Activated CD8-positive, alpha-beta memory T cell treated with anti-CD3 and anti-CD28 coated beads, Interleukin-2, amount 50 U/mL, for 1 hour (primary cell): ENCODE measurements around the gene MEX3C.

ENCODE experiments used
- DNase-seq: peaks from one replicate; pipeline ENCODE4 v3.0.0-alpha.2; 2020; ENCODE audit errors: extremely low read depth

Gene MEX3C

GRCh38 chr18:51191128-51191717 is 6.3 kb downstream of the MEX3C start:
- DNase-seq: no peak

GRCh38 chr18:51190000-51190399 is 7.5 kb downstream of the MEX3C start:
- DNase-seq: no peak

GRCh38 chr18:51188024-51188701 is 9.3 kb downstream of the MEX3C start:
- DNase-seq: no peak

GRCh38 chr18:51185075-51185474 is 12.4 kb downstream of the MEX3C start:
- no peak for DNase-seq

- no peak for DNase-seq
Observed at GRCh38 chr18:51184091-51184457, 13.4 kb downstream of the MEX3C start.

- no peak for DNase-seq
Observed at GRCh38 chr18:51183372-51184090, 13.9 kb downstream of the MEX3C start.

GRCh38 chr18:51182824-51183223 is 14.7 kb downstream of the MEX3C start:
- no peak for DNase-seq

- DNase-seq: no peak
Observed at GRCh38 chr18:51171625-51172259, 25.7 kb downstream of the MEX3C start.

GRCh38 chr18:51171223-51171622 is 26.3 kb downstream of the MEX3C start:
- no peak for DNase-seq

GRCh38 chr18:51170664-51171063 is 26.8 kb downstream of the MEX3C start:
- DNase-seq: no peak

GRCh38 chr18:51169731-51170130 is 27.8 kb downstream of the MEX3C start:
- no peak for DNase-seq

GRCh38 chr18:51168960-51169662 is 28.4 kb downstream of the MEX3C start:
- no peak for DNase-seq

- DNase-seq: no peak
Observed at GRCh38 chr18:51168026-51168742, 29.3 kb downstream of the MEX3C start.

GRCh38 chr18:51165296-51165695 is 32.2 kb downstream of the MEX3C start:
- no peak for DNase-seq

- DNase-seq: no peak
Observed at GRCh38 chr18:51164761-51165281, 32.7 kb downstream of the MEX3C start.

GRCh38 chr18:51164342-51164741 is 33.1 kb downstream of the MEX3C start:
- DNase-seq: no peak

GRCh38 chr18:51163543-51163942 is 33.9 kb downstream of the MEX3C start:
- DNase-seq: no peak

- DNase-seq: no peak
Observed at GRCh38 chr18:51162617-51163016, 34.9 kb downstream of the MEX3C start.

- DNase-seq: no peak
Observed at GRCh38 chr18:51160646-51161045, 36.8 kb downstream of the MEX3C start.

GRCh38 chr18:51157215-51157614 is 40.3 kb downstream of the MEX3C start:
- no peak for DNase-seq

- no peak for DNase-seq
Observed at GRCh38 chr18:51154431-51155063, 42.9 kb downstream of the MEX3C start.
